Astrocyte (in vitro differentiated cells and primary cell): Measurements from ENCODE around the gene PEX26.

Experiments
- EZH2 ChIP-seq: IDR thresholded peaks from 2 replicates; pipeline ENCODE4 v1.6.1; 2012; ENCODE audit warnings: mild to moderate bottlenecking, low read length, inconsistent platforms; ENCODE audit not compliant: insufficient read depth
- TF ChIP-seq, protein P1 (sequence below): IDR thresholded peaks from 2 replicates; pipeline ENCODE4 v1.5.1; 2011; ENCODE audit warnings: low read depth, mild to moderate bottlenecking, inconsistent platforms, low read length, moderate library complexity; ENCODE audit not compliant: insufficient read depth

DNA sequence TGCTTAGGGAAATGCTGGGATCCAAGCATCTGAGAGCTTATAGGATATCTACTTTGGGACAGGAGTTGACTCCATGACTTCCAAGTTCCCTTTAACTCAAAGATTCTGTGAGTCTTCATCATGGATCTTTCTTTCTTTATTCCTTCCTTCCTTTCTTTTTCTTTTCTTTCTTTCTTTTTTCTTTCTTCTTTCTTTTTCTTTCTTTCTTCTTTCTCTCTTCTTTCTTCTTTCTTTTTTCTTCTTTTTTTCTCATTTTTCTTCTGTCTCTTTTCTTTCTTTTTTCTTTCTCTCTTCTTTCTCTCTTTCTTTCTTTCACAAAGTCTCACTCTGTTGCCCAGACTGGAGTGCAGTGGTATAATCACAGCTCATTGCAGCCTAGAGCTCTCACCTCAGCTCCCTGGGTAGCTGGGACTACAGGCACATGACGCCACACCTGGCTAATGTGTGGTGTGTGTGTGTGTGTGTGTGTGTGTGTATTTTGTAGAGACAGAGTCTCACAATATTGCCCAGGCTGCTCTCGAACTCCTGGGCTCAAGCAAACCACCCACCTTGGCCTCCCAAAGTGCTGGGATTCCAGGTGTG, 48.0 kb upstream of the PEX26 start:
- TF ChIP-seq, protein P1, sequence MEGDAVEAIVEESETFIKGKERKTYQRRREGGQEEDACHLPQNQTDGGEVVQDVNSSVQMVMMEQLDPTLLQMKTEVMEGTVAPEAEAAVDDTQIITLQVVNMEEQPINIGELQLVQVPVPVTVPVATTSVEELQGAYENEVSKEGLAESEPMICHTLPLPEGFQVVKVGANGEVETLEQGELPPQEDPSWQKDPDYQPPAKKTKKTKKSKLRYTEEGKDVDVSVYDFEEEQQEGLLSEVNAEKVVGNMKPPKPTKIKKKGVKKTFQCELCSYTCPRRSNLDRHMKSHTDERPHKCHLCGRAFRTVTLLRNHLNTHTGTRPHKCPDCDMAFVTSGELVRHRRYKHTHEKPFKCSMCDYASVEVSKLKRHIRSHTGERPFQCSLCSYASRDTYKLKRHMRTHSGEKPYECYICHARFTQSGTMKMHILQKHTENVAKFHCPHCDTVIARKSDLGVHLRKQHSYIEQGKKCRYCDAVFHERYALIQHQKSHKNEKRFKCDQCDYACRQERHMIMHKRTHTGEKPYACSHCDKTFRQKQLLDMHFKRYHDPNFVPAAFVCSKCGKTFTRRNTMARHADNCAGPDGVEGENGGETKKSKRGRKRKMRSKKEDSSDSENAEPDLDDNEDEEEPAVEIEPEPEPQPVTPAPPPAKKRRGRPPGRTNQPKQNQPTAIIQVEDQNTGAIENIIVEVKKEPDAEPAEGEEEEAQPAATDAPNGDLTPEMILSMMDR: no peak
- no peak for TF ChIP-seq EZH2
